ENCODE measurements around the gene RASSF1. TPM values are rescaled to one million over a fixed set of nuclear protein-coding genes. Genes with fewer than 3 reads are reported as not detected.

The RASSF1 gene
- total RNA-seq, 1 experiment from 2014 or later = 15.8 TPM

GRCh38 chr3:50342813-50343633 is 2.4 kb upstream of the RASSF1 start:
- Histone ChIP-seq H2BK5ac (ENCODE audit: insufficient read length, low read length) (no peak overlapping the region), H3K9ac (ENCODE audit: extremely low read depth, insufficient read length, low read length) (no peak overlapping the region), H3K4me1 (ENCODE audit: insufficient read depth, low read length) (no peaks in the 10 kb centered on the region; the same call in 1 of the 2 replicates), H4K20me1 (ENCODE audit: control insufficient read depth, insufficient read depth, insufficient read length) (no peaks in the 10 kb centered on the region), H3K56ac (ENCODE audit: insufficient read length, low read depth, low read length) (no peak overlapping the region), H3K4me2 (ENCODE audit: insufficient read depth, insufficient read length, low read length) (no peak overlapping the region), H3T11ph (ENCODE audit: low read length) (no peak overlapping the region), H2AK5ac (ENCODE audit: insufficient read length, low read length) (no peak overlapping the region), H2AFZ (ENCODE audit: low read length) (no peak overlapping the region), H3K27ac (ENCODE audit: insufficient read length, low read depth, low read length) (no peak overlapping the region), H4K5ac (ENCODE audit: insufficient read length, low read depth, low read length) (no peak overlapping the region), H3K18ac (ENCODE audit: insufficient read length, low read depth, low read length) (no peak overlapping the region), H3K4ac (ENCODE audit: low read depth, low read length) (no peak overlapping the region), H3K23me2 (ENCODE audit: insufficient read length, low read depth, low read length, poor library complexity, severe bottlenecking) (peaks cover 15% of the 10 kb centered on the region), H3K23ac (ENCODE audit: insufficient read length, low read depth, low read length) (no peak overlapping the region), H3K9me3 (ENCODE audit: control insufficient read depth, low read depth, low read length) (no peaks in the 10 kb centered on the region), H3K14ac (ENCODE audit: insufficient read depth, low read length) (no peak overlapping the region), H4K91ac (ENCODE audit: insufficient read length, low read depth, low read length) (no peak overlapping the region), H2BK15ac (ENCODE audit: low read depth, low read length) (no peak overlapping the region), H4K8ac (replicated peaks; ENCODE audit: insufficient read length, low read depth, low read length) (no peak overlapping the region), H2BK120ac (ENCODE audit: low read depth, low read length, poor library complexity, severe bottlenecking) (no peak overlapping the region), H2BK20ac (ENCODE audit: low read depth, low read length, poor library complexity, severe bottlenecking) (no peak overlapping the region), H3K79me1 (ENCODE audit: insufficient read depth, low read depth, low read length, poor library complexity, severe bottlenecking) (no peaks in the 10 kb centered on the region), H3K27me3 (ENCODE audit: insufficient read depth, low read length) (peaks cover 19% of the 10 kb centered on the region; the same call in 1 of the 2 replicates), H3K79me2 (ENCODE audit: insufficient read depth, low read length) (no peaks in the 10 kb centered on the region), H2BK12ac (ENCODE audit: insufficient read length, low read depth, low read length) (no peak overlapping the region)
- H3K36me3 Mint-ChIP-seq (ENCODE audit: insufficient read depth in 1 of 3, low read depth in 3 of 3) = peaks cover 0 to 7% (median 0%) of the 10 kb centered on the region in 3 experiments; a peak in 5 of 7 replicates
- H3K27me3 Mint-ChIP-seq (ENCODE audit: low read depth) = peaks cover 78% of the 10 kb centered on the region
- no CpG with 5 or more reads among the region's 13 CpGs for WGBS (ENCODE audit: extremely low coverage, insufficient read length, low lambda C conversion rate)
- H3K27ac Mint-ChIP-seq = no peak overlapping the region; a peak in 1 of 7 replicates
- TF ChIP-seq, protein P1, sequence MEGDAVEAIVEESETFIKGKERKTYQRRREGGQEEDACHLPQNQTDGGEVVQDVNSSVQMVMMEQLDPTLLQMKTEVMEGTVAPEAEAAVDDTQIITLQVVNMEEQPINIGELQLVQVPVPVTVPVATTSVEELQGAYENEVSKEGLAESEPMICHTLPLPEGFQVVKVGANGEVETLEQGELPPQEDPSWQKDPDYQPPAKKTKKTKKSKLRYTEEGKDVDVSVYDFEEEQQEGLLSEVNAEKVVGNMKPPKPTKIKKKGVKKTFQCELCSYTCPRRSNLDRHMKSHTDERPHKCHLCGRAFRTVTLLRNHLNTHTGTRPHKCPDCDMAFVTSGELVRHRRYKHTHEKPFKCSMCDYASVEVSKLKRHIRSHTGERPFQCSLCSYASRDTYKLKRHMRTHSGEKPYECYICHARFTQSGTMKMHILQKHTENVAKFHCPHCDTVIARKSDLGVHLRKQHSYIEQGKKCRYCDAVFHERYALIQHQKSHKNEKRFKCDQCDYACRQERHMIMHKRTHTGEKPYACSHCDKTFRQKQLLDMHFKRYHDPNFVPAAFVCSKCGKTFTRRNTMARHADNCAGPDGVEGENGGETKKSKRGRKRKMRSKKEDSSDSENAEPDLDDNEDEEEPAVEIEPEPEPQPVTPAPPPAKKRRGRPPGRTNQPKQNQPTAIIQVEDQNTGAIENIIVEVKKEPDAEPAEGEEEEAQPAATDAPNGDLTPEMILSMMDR (conservative IDR thresholded peaks at IDR 0.05) = peak; percentile 54
- H3K9me3 Mint-ChIP-seq = no peaks in the 10 kb centered on the region; a peak in 1 of 5 replicates
- no peak overlapping the region for H3K4me3 Mint-ChIP-seq
- peak; percentile 76 for DNase-seq
- H3K4me1 Mint-ChIP-seq = peaks cover 19 to 27% of the 10 kb centered on the region in 2 experiments
